GM12878 (cell line): ENCODE data around the gene TJP1. TPM values are rescaled to one million over a fixed set of nuclear protein-coding genes. Genes with fewer than 3 reads are reported as not detected.
"Not testable (repeated sequence)": the region's sequence is repeated elsewhere in the genome, so short reads cannot be mapped to it uniquely, and the experiment has no call there.

Source experiments
- ATAC-seq: fragments of 200-7000 bp; cut with Tn5 transposase; 3 replicates; pipeline ENCODE4 v1.9.1; 2020; ENCODE audit warnings: mild to moderate bottlenecking, moderate library complexity
- BruUV-seq: library from RNA; stranded (reverse); fragments of 400-500 nt; replicated peaks from 2 replicates; lab custom pipeline; 2021; lab: Mats Ljungman, UMichigan
- CTCF ChIA-PET: fragments of 300-600 bp; sonication (Branson Sonifier 250); formaldehyde crosslinking; extraction: SDS; loops from one replicate; lab custom pipeline; 2021; ENCODE audit warnings: inconsistent platforms; lab: Yijun Ruan, JAX
- POLR2A ChIA-PET: fragments of 350-600 bp; formaldehyde crosslinking; extraction: SDS; loops from one replicate; lab custom pipeline; 2021; ENCODE audit warnings: inconsistent platforms; lab: Charles Lee
- RAD21 ChIA-PET: fragments of 300-600 bp; sonication (Branson Sonifier 250); formaldehyde crosslinking; loops from one replicate; lab custom pipeline; 2023; ENCODE audit warnings: antibody characterized with exemption; ENCODE audit not compliant: unreplicated experiment; lab: Charles Lee
- SMC1A ChIA-PET: fragments of 300-600 bp; sonication (Branson Sonifier 250); formaldehyde crosslinking; loops from one replicate; lab custom pipeline; 2023; ENCODE audit not compliant: unreplicated experiment, uncharacterized antibody; lab: Charles Lee
- DNase-seq: peaks from one replicate; pipeline ENCODE4 v3.0.0-alpha.2; 2011; ENCODE audit warnings: low read depth, low spot score
- FAIRE-seq: peaks from 3 replicates; lab custom pipeline; 2011; peaks lifted over from hg19 to GRCh38; lab: Jason Lieb, UNC
- H2AFZ ChIP-seq: 2 replicates; pipeline ENCODE4 v1.6.0; 2011; ENCODE audit warnings: low read depth, low read length, control low read depth; ENCODE audit not compliant: control insufficient read depth
- H3K27ac ChIP-seq: 2 replicates; pipeline ENCODE4 v1.5.1; 2011; ENCODE audit warnings: control low read depth; ENCODE audit not compliant: control insufficient read depth, insufficient read depth
- H3K27me3 ChIP-seq, 2 experiments: replicated peaks in 1 of 2; 2 replicates each; pipeline versions ENCODE4 v1.6.0 to v1.6.1; 2011; ENCODE audit warnings: low read length in 1 of 2; ENCODE audit not compliant: control insufficient read depth in 2 of 2, insufficient read depth in 2 of 2
- H3K36me3 ChIP-seq, 2 experiments: 2 replicates each; pipeline ENCODE4 v1.5.1; 2011; ENCODE audit warnings: low read length in 1 of 2; ENCODE audit not compliant: control insufficient read depth in 2 of 2, insufficient read depth in 2 of 2
- H3K4me1 ChIP-seq: 2 replicates; pipeline ENCODE4 v1.6.1; 2011; ENCODE audit warnings: mild to moderate bottlenecking, low read length, moderate library complexity, mixed read lengths; ENCODE audit not compliant: control insufficient read depth, insufficient read depth
- H3K4me2 ChIP-seq: 2 replicates; pipeline ENCODE4 v1.6.0; 2011; ENCODE audit warnings: control low read depth; ENCODE audit not compliant: control insufficient read depth, insufficient read depth
- H3K4me3 ChIP-seq: fragments of 200-600 bp; sonication (generic); 2 replicates; pipeline ENCODE4 v1.5.1; 2016
- H3K79me2 ChIP-seq: 2 replicates; pipeline ENCODE4 v1.6.0; 2011; ENCODE audit warnings: low read length; ENCODE audit not compliant: control insufficient read depth, insufficient read depth
- H3K9ac ChIP-seq: 2 replicates; pipeline ENCODE4 v1.8.0; 2011; ENCODE audit warnings: low read length, control low read depth, mixed read lengths; ENCODE audit not compliant: control insufficient read depth, insufficient read depth
- H3K9me3 ChIP-seq: replicated peaks from 3 replicates; pipeline ENCODE4 v1.5.1; 2011; ENCODE audit warnings: mild to moderate bottlenecking, low read length; ENCODE audit not compliant: control insufficient read depth, insufficient read depth
- H4K20me1 ChIP-seq: 2 replicates; pipeline ENCODE4 v1.6.0; 2011; ENCODE audit not compliant: control insufficient read depth, insufficient read depth
- ETV6 ChIP-seq, 2 experiments: fragments of 450-650 bp in 1 of 2; IDR thresholded peaks in 1 of 2; conservative IDR thresholded peaks in 1 of 2; 2 replicates each; pipeline ENCODE4 v1.6.1; 2014; ENCODE audit warnings: antibody characterized with exemption in 1 of 2, borderline replicate concordance in 1 of 2, low read depth in 1 of 2, mild to moderate bottlenecking in 1 of 2, moderate library complexity in 1 of 2
- GABPA ChIP-seq: IDR thresholded peaks from 2 replicates; pipeline ENCODE4 v1.6.1; 2014; ENCODE audit warnings: antibody characterized with exemption, low read depth, mild to moderate bottlenecking, inconsistent platforms
- POU2F2 ChIP-seq: IDR thresholded peaks from 3 replicates; pipeline ENCODE4 v1.6.1; 2011; ENCODE audit warnings: low read depth, mild to moderate bottlenecking, low read length, borderline replicate concordance
- TCF7 ChIP-seq: IDR thresholded peaks from 2 replicates; pipeline ENCODE4 v1.6.1; 2014; ENCODE audit warnings: antibody characterized with exemption, borderline replicate concordance
- WGBS: methylation state at CpG from one replicate; pipeline ENCODE4 v1.1.6; 2016; ENCODE audit warnings: low lambda C conversion rate; ENCODE audit not compliant: insufficient replicate concordance, insufficient coverage; ENCODE audit errors: missing lambda C conversion rate; 5-methylcytosine and 5-hydroxymethylcytosine counted together
- in situ Hi-C: fragments of 300-500 bp; cut with MboI; formaldehyde crosslinking; loops from 9 replicates; pipeline ENCODE4 v1.14.3; 2018; ENCODE audit warnings: mixed read lengths
- intact Hi-C: fragments of 100-400 bp; cut with micrococcal nuclease; formaldehyde crosslinking; loops from one replicate; pipeline ENCODE4 v1.14.2; 2022; ENCODE audit not compliant: unreplicated experiment
- polyA plus RNA-seq, 11 experiments: library from polyadenylated mRNA; depleted of rRNA in 4 of 11; unstranded in 6 of 11; stranded (reverse) in 5 of 11; fragments of >200 nt; fragmentation: Nextera tagmentation in 4 of 11; fragmentation: Illumina TruSeq in 1 of 11; extraction: Ambion mirVana in 4 of 11; extraction: Trizol in 1 of 11; gene quantifications; 1 replicate in 1 of 11; 2 replicates in 10 of 11; pipeline versions ENCODE4 v1.2.1 to v1.2.3, GENCODE V29; 2011 to 2016; ENCODE audit warnings: inconsistent platforms in 2 of 11, missing spikeins in 2 of 11, low read depth in 1 of 11
- total RNA-seq, 4 experiments: library from RNA; depleted of rRNA in 3 of 4; stranded (reverse); fragments of >200 nt in 3 of 4; fragmentation: Illumina TruSeq in 1 of 4; extraction: Trizol in 1 of 4; gene quantifications; 2 replicates each; pipeline versions ENCODE4 v1.2.1 to v1.2.3, GENCODE V29; 2013 to 2021

The TJP1 gene
- total and polyA plus RNA-seq, 10 of the 15 experiments (the other 5 are each of a cell fraction or from before 2014, with no cell fraction given), result 0.01 to 0.49 (median 0.08) TPM; not detected in 7

- no peak for TF ChIP-seq ETV6 (conservative IDR thresholded peaks at IDR 0.05 in 1 of 2, IDR thresholded peaks at IDR 0.05 in 1 of 2; ENCODE audit: borderline replicate concordance in 1 of 2, low read depth in 1 of 2)
- TF ChIP-seq TCF7, result no peak
These were observed 87.2 kb downstream of the TJP1 start (continued) for GRCh38 chr15:29734917-29735572.

GRCh38 chr15:29731865-29732264 lies 90.4 kb downstream of the TJP1 start:
- FAIRE-seq, result no peak
- in situ Hi-C loops (no loop called here), intact Hi-C loops (no loop called here)
- POLR2A ChIA-PET, result no interaction called here
- H2AFZ ChIP-seq, result no peak overlapping the region
- BruUV-seq, result no TSS peak
- no peak overlapping the region for H3K27ac ChIP-seq
- RAD21 ChIA-PET, result no interaction called here
- SMC1A ChIA-PET, result no interaction called here
- no peak overlapping the region for H3K9ac ChIP-seq
- H3K79me2 ChIP-seq, result no peaks in the 10 kb centered on the region
- H3K4me1 ChIP-seq, result no peaks in the 10 kb centered on the region
- H3K36me3 ChIP-seq, result no peaks in the 10 kb centered on the region
- CTCF ChIA-PET, result no interaction called here
- 42% methylated on average over 3 of the region's 3 CpGs for WGBS
- no peak for ATAC-seq
- no peak overlapping the region for H3K4me3 ChIP-seq
- no peaks in the 10 kb centered on the region for H3K9me3 ChIP-seq
- DNase-seq, result no peak
- no peak overlapping the region for H3K4me2 ChIP-seq
- TF ChIP-seq GABPA, result no peak
- no peak for TF ChIP-seq POU2F2
- no peaks in the 10 kb centered on the region for H4K20me1 ChIP-seq
- no peaks in the 10 kb centered on the region for H3K27me3 ChIP-seq

GRCh38 chr15:29730471-29730870 lies 91.8 kb downstream of the TJP1 start:
- FAIRE-seq, H3K9ac ChIP-seq, in situ Hi-C loops, H4K20me1 ChIP-seq, H3K4me3 ChIP-seq, H3K9me3 ChIP-seq, H2AFZ ChIP-seq, BruUV-seq, ATAC-seq, intact Hi-C loops, H3K27ac ChIP-seq, CTCF ChIA-PET, SMC1A ChIA-PET, POLR2A ChIA-PET, RAD21 ChIA-PET, H3K27me3 ChIP-seq, DNase-seq, H3K36me3 ChIP-seq, H3K79me2 ChIP-seq, H3K4me1 ChIP-seq, H3K4me2 ChIP-seq: not testable (repeated sequence)
- 60% methylated on average over 15 of the region's 15 CpGs for WGBS
